ENCODE results near the gene SIGLEC9.

Gene SIGLEC9

DNA sequence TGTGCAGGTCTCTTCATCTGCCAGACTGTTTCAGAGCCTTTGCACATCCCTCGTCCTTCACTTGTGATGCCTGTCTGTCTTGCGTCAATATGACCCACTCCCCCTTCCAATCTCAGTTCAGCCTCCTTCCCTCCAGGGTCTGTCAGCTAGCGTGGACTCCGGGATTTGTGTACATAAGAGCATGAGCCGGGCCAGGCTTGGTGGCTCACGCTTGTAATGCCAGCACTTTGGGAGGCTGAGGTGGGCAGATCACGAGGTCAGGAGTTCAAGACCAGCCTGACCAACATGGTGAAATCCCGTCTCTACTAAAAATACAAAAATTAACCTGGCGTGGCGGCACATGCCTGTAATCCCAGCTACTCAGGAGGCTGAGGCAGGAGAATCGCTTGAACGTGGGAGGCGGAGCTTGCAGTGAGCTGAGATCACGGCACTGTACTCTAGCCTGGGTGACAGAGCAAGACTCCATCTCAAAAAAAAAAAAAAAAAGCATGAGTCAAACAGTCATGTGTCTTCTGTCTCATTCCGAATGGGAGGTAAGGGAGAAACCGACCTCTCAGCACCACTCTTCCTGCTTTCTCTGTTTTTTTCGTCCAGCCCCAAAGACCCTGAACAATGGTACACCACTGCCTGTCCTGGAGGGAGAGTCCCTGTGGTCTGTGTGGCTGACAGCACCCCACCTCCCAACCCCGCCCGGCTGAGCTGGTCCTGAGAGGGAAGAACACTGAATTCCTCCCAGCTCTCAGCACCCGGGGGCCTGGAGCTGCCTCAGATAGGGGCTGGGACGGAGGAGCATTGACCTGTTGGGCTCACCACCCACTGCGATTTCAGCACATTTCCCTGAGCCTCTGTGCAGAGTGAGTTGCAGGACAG is 2.4 kb upstream of the SIGLEC9 start:
- TF ChIP-seq CTCF (IDR thresholded peaks at IDR 0.05; ENCODE audit: low read depth, low read length, missing control alignments): no peak
- no peak overlapping the region for H3K4me3 ChIP-seq (ENCODE audit: low read depth, low read length)
- no peak for DNase-seq (ENCODE audit: low read depth)

DNA sequence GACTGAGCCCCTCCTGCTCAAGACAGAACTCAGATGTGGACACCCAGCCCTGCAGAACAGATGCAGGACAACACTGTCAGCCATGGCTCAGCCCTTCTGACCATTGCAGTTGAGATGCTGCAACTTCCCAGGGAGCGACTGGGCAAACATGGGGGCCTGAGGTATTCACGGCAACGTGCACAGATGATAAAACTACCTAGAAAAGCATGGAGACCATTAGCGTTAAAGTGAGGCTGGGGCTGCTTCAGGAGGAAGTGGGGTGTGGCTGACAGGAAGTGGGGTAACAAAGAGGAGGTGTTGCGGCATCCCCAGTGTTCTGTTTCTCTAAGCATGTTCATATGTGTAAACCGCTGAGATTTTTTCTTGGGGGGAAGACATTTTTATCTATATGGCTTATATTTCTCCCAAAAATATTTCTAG is 1.3 kb upstream of the SIGLEC9 start:
- no peak for TF ChIP-seq CTCF (IDR thresholded peaks at IDR 0.05; ENCODE audit: low read depth, low read length, missing control alignments)
- no peak for DNase-seq (ENCODE audit: low read depth)
- no peak overlapping the region for H3K4me3 ChIP-seq (ENCODE audit: low read depth, low read length)

GRCh38 chr19:51123802-51124201 is 904 bp upstream of the SIGLEC9 start:
- H3K4me3 ChIP-seq (ENCODE audit: low read depth, low read length): no peak overlapping the region
- no peak for DNase-seq (ENCODE audit: low read depth)
- TF ChIP-seq CTCF (IDR thresholded peaks at IDR 0.05; ENCODE audit: low read depth, low read length, missing control alignments): no peak

GRCh38 chr19:51124216-51124615 is 490 bp upstream of the SIGLEC9 start:
- no peak for TF ChIP-seq CTCF (IDR thresholded peaks at IDR 0.05; ENCODE audit: low read depth, low read length, missing control alignments)
- H3K4me3 ChIP-seq (ENCODE audit: low read depth, low read length): no peak overlapping the region
- no peak for DNase-seq (ENCODE audit: low read depth)

DNA sequence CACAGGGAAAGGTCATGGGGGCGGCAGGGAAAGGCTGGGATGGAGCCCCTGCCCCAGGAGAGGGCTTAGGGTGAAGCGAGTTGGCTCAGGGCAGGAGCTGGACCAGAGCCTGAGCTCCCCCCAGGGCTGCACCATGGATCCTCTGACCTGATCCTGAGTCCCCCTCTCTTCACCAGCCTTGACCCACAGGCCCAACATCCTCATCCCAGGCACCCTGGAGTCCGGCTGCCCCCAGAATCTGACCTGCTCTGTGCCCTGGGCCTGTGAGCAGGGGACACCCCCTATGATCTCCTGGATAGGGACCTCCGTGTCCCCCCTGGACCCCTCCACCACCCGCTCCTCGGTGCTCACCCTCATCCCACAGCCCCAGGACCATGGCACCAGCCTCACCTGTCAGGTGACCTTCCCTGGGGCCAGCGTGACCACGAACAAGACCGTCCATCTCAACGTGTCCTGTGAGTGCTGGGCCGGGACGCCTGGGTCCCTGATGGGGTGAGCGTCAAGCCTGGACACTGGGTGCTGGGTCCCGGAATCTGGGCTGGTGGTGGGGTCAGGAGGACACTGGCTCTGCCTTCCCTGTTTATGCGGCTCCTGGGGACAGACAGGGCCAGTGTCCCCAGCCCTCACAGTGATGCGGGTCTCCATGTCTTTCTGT is 842 bp downstream of the SIGLEC9 start:
- H3K4me3 ChIP-seq (ENCODE audit: low read depth, low read length): no peak overlapping the region
- no peak for TF ChIP-seq CTCF (IDR thresholded peaks at IDR 0.05; ENCODE audit: low read depth, low read length, missing control alignments)

GRCh38 chr19:51127032-51127431 is 2.3 kb downstream of the SIGLEC9 start:
- no peak for TF ChIP-seq CTCF (IDR thresholded peaks at IDR 0.05; ENCODE audit: low read depth, low read length, missing control alignments)
- no peak for DNase-seq (ENCODE audit: low read depth)
- H3K4me3 ChIP-seq (ENCODE audit: low read depth, low read length): no peak overlapping the region

More for the DNA sequence above, 842 bp downstream of the SIGLEC9 start:
- DNase-seq (ENCODE audit: low read depth): no peak
